Trophoblast cell (in vitro differentiated cells and primary cell): ENCODE results near the gene RAB11A.

Experiments used
- DNase-seq, 2 donors: peaks; one replicate each; pipeline ENCODE4 v3.0.0-alpha.2; 2016
- H2AFZ ChIP-seq: 2 replicates; pipeline ENCODE4 v1.6.1; 2013; ENCODE audit warnings: low read length, moderate library complexity, mild to moderate bottlenecking; ENCODE audit not compliant: insufficient read depth, poor library complexity
- H2AK5ac ChIP-seq: 2 replicates; pipeline ENCODE4 v1.6.1; 2013; ENCODE audit warnings: mild to moderate bottlenecking, low read length
- H2BK120ac ChIP-seq: 2 replicates; pipeline ENCODE4 v1.6.1; 2013; ENCODE audit warnings: low read length, mild to moderate bottlenecking, moderate library complexity; ENCODE audit not compliant: insufficient read depth, poor library complexity
- H2BK12ac ChIP-seq: 2 replicates; pipeline ENCODE4 v1.6.1; 2013; ENCODE audit warnings: mild to moderate bottlenecking, low read length, moderate library complexity
- H2BK5ac ChIP-seq: 2 replicates; pipeline ENCODE4 v1.6.1; 2013; ENCODE audit warnings: low read length, low read depth, moderate library complexity, mild to moderate bottlenecking; ENCODE audit not compliant: poor library complexity
- H3K14ac ChIP-seq: 2 replicates; pipeline ENCODE4 v1.6.1; 2013; ENCODE audit warnings: mild to moderate bottlenecking, low read length
- H3K18ac ChIP-seq: 2 replicates; pipeline ENCODE4 v1.6.1; 2013; ENCODE audit warnings: mild to moderate bottlenecking, low read length
- H3K23ac ChIP-seq: 2 replicates; pipeline ENCODE4 v1.6.1; 2013; ENCODE audit warnings: low read length
- H3K27ac ChIP-seq: 2 replicates; pipeline ENCODE4 v1.5.1; 2013; ENCODE audit warnings: low read depth, mild to moderate bottlenecking, inconsistent platforms, low read length, moderate library complexity
- H3K27me3 ChIP-seq: 2 replicates; pipeline ENCODE4 v1.6.1; 2013; ENCODE audit warnings: inconsistent platforms, mild to moderate bottlenecking, low read length, moderate library complexity; ENCODE audit not compliant: insufficient read depth
- H3K36me3 ChIP-seq, 2 experiments: 1 replicate in 1 of 2; 2 replicates in 1 of 2; pipeline ENCODE4 v1.6.1; 2013; ENCODE audit warnings: low read length in 2 of 2, mild to moderate bottlenecking in 2 of 2, moderate library complexity in 1 of 2; ENCODE audit not compliant: insufficient read depth in 2 of 2, control insufficient read depth in 1 of 2
- H3K4ac ChIP-seq: 2 replicates; pipeline ENCODE4 v1.6.1; 2013; ENCODE audit warnings: low read depth, mild to moderate bottlenecking, low read length, moderate library complexity
- H3K4me1 ChIP-seq, 2 experiments: 1 replicate in 1 of 2; 2 replicates in 1 of 2; pipeline ENCODE4 v1.6.1; 2013; ENCODE audit warnings: low read length in 2 of 2, mild to moderate bottlenecking in 2 of 2, moderate library complexity in 1 of 2; ENCODE audit not compliant: insufficient read depth in 2 of 2, control insufficient read depth in 1 of 2
- H3K4me2 ChIP-seq: 2 replicates; pipeline ENCODE4 v1.6.1; 2013; ENCODE audit warnings: inconsistent platforms, mild to moderate bottlenecking, low read length, moderate library complexity
- H3K4me3 ChIP-seq: 2 replicates; pipeline ENCODE4 v1.5.1; 2013; ENCODE audit warnings: mild to moderate bottlenecking, low read depth, low read length, inconsistent platforms
- H3K79me1 ChIP-seq: one replicate; pipeline ENCODE4 v1.6.1; 2013; ENCODE audit warnings: low read length
- H3K79me2 ChIP-seq: 2 replicates; pipeline ENCODE4 v1.6.1; 2013; ENCODE audit warnings: low read length, mild to moderate bottlenecking; ENCODE audit not compliant: control insufficient read depth, insufficient read depth, poor library complexity
- H3K9ac ChIP-seq: 2 replicates; pipeline ENCODE4 v1.6.1; 2013; ENCODE audit warnings: mild to moderate bottlenecking, low read length
- H3K9me3 ChIP-seq: 2 replicates; pipeline ENCODE4 v1.6.1; 2013; ENCODE audit warnings: low read depth, mild to moderate bottlenecking, control low read depth, inconsistent platforms, low read length; ENCODE audit not compliant: insufficient read depth
- H4K12ac ChIP-seq: 2 replicates; pipeline ENCODE4 v1.6.1; 2013; ENCODE audit warnings: low read depth, mild to moderate bottlenecking, low read length, moderate library complexity
- H4K8ac ChIP-seq: 2 replicates; pipeline ENCODE4 v1.6.1; 2013; ENCODE audit warnings: low read depth, mild to moderate bottlenecking, low read length, moderate library complexity
- H4K91ac ChIP-seq: one replicate; pipeline ENCODE4 v1.6.1; 2013; ENCODE audit warnings: low read depth, mild to moderate bottlenecking, low read length, moderate library complexity
- WGBS: extraction: QIAGEN DNeasy Blood & Tissue Kit; methylation state at CpG from one replicate; pipeline ENCODE4 v1.1.7; 2013; ENCODE audit warnings: missing lambda C conversion rate; ENCODE audit not compliant: insufficient read length, insufficient coverage; ENCODE audit errors: extremely low coverage; 5-methylcytosine and 5-hydroxymethylcytosine counted together

The RAB11A gene

DNA sequence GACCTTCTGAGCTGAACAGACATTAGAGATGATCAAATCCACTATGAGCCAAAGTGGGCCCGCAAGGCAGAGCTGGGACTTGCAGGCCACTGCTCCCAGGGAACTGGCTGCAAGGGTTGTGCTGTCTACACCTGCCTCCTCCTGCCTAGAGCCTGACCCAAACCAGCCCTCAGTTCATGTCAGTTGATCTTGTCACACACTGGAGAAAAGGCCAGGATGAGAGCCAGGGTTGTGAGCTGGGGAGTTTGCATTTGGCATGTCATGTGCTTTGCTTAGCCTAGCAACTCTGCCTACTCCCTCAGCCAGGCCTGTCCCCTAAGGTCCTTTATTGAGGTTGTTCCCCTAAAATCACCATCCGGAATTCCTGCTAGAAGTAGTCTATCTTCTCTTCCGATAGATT, 67.8 kb downstream of the RAB11A start:
- WGBS, result no CpG with 5 or more reads among the region's 3 CpGs
- Histone ChIP-seq H2AFZ (no peak overlapping the region), H4K8ac (no peak overlapping the region), H2BK12ac (no peak overlapping the region), H3K79me2 (no peaks in the 10 kb centered on the region), H3K79me1 (no peaks in the 10 kb centered on the region), H3K9ac (no peak overlapping the region), H3K36me3 (no peaks in the 10 kb centered on the region), H3K4me2 (no peak overlapping the region), H3K18ac (no peak overlapping the region), H3K23ac (no peak overlapping the region), H3K4me1 (no peaks in the 10 kb centered on the region), H3K9me3 (peaks cover 3% of the 10 kb centered on the region), H3K27me3 (no peaks in the 10 kb centered on the region), H4K12ac (no peak overlapping the region), H3K14ac (no peak overlapping the region), H2BK120ac (no peak overlapping the region), H3K4ac (no peak overlapping the region), H2AK5ac (no peak overlapping the region), H2BK5ac (no peak overlapping the region), H3K4me3 (no peak overlapping the region), H3K27ac (no peak overlapping the region), H4K91ac (no peak overlapping the region)
- DNase-seq, result no peak

DNA sequence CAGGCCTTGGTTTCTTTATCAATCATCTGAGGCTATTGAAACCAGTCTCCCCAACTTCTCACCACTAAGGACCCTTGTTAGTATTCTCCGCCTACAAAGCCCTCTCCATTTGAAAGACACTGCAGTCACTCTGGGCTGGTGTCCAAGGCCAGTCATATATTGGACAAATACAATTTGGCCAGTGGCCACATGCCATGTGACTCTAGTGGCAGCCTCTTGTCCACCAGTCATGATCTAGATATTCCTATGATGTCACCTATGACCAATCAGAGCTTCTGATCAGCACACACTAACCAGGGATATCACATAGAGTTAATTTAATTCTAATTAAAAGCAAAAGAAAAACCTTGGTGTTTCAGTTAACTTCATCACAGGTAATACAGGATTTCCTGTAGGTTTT, 68.2 kb downstream of the RAB11A start:
- Histone ChIP-seq H3K18ac (no peak overlapping the region), H4K8ac (no peak overlapping the region), H4K91ac (no peak overlapping the region), H3K4me1 (no peaks in the 10 kb centered on the region), H2AFZ (no peak overlapping the region), H2BK5ac (no peak overlapping the region), H2BK120ac (no peak overlapping the region), H3K9ac (no peak overlapping the region), H3K36me3 (no peaks in the 10 kb centered on the region), H4K12ac (no peak overlapping the region), H3K23ac (no peak overlapping the region), H2BK12ac (no peak overlapping the region), H3K4ac (no peak overlapping the region), H3K4me3 (no peak overlapping the region), H3K14ac (no peak overlapping the region), H3K9me3 (peaks cover 3% of the 10 kb centered on the region), H3K79me2 (no peaks in the 10 kb centered on the region), H3K79me1 (no peaks in the 10 kb centered on the region), H3K4me2 (no peak overlapping the region), H3K27me3 (no peaks in the 10 kb centered on the region), H2AK5ac (no peak overlapping the region), H3K27ac (no peak overlapping the region)
- no CpG with 5 or more reads among the region's 1 CpG for WGBS
- DNase-seq, result no peak

DNA sequence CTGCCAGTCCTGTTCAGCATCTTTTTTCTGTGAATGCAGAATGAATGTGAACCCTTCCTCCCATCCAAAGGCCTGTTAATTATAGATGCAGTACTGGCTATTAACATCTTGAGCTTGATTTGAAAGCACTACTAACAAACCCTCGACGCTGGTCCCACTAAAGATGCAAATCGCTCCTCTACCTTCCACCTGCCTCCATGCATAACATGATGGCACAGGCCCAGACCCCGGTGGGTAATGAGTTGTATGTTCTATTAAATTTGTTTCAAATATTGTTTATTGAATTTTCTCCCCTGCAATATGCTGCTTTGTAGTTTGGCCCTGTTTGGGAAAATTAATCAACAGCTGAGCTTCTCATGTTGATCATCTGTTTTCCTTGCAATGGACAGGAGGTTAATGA, 69.3 kb downstream of the RAB11A start:
- Histone ChIP-seq H3K4me2 (no peak overlapping the region), H4K91ac (no peak overlapping the region), H4K12ac (no peak overlapping the region), H3K9ac (no peak overlapping the region), H2BK12ac (no peak overlapping the region), H3K4me1 (no peaks in the 10 kb centered on the region), H3K9me3 (no peaks in the 10 kb centered on the region), H3K4ac (no peak overlapping the region), H2AFZ (no peak overlapping the region), H2AK5ac (no peak overlapping the region), H3K18ac (no peak overlapping the region), H2BK120ac (no peak overlapping the region), H3K79me2 (no peaks in the 10 kb centered on the region), H3K27ac (no peak overlapping the region), H3K4me3 (no peak overlapping the region), H3K27me3 (no peaks in the 10 kb centered on the region), H2BK5ac (no peak overlapping the region), H3K14ac (no peak overlapping the region), H3K36me3 (no peaks in the 10 kb centered on the region), H4K8ac (no peak overlapping the region), H3K23ac (no peak overlapping the region), H3K79me1 (no peaks in the 10 kb centered on the region)
- no CpG with 5 or more reads among the region's 4 CpGs for WGBS
- DNase-seq, result no peak

DNA sequence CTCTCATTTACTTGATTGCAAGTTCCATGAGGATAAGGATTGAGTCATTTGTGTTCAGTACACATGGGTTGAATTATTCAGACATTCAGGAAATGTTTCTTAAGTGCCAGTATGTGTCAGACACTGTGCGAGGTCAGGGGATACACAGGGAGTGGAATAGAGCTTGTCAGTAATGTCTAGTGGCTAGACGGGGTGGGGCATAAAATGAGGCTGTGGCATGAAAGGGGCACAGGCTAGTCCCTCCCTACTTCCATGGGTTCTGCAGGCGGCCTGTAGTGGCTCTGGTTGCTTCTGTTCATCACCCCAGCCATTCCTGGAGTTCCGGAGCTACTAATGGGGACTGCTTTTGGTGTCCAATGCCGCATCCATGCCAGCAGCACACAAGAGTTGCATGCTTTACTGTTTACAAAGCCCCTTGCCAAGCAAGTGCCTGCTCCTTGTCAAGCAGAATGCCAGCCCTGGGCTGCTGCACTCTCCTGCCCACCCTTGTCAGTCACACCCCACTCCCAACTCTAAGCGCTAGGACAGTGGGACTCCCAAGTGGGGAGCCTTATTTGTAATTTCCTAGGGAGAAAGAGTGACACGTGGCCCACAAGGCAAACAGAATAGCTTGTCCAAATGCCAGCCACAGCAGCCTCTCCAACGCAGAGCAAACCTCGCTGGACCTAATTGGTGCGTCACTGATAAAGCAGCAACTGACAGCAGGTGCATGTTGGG, 70.8 kb downstream of the RAB11A start:
- Histone ChIP-seq H3K23ac (no peak overlapping the region), H3K9ac (no peak overlapping the region), H2BK5ac (no peak overlapping the region), H3K18ac (no peak overlapping the region), H3K4ac (no peak overlapping the region), H3K4me3 (no peak overlapping the region), H3K4me1 (no peaks in the 10 kb centered on the region), H3K9me3 (no peaks in the 10 kb centered on the region), H4K91ac (no peak overlapping the region), H4K12ac (no peak overlapping the region), H3K79me1 (no peaks in the 10 kb centered on the region), H3K14ac (no peak overlapping the region), H3K4me2 (no peak overlapping the region), H4K8ac (no peak overlapping the region), H3K79me2 (no peaks in the 10 kb centered on the region), H2AFZ (no peak overlapping the region), H3K27me3 (no peaks in the 10 kb centered on the region), H2BK12ac (no peak overlapping the region), H3K27ac (no peak overlapping the region), H2AK5ac (no peak overlapping the region), H3K36me3 (no peaks in the 10 kb centered on the region), H2BK120ac (no peak overlapping the region)
- no CpG with 5 or more reads among the region's 10 CpGs for WGBS
- DNase-seq, result peak in 1 of 2 donors; percentile 23
